Nephron progenitor cell (in vitro differentiated cells): ENCODE measurements around the gene SPC24.
A peak's percentile ranks its signal among the peaks of the same experiment; 100 is the strongest.
"Not testable (repeated sequence)": the region's sequence is repeated elsewhere in the genome, so short reads cannot be mapped to it uniquely, and the experiment has no call there.

Source experiments
- DNase-seq: peaks from one replicate; pipeline ENCODE4 v3.0.0; 2021
- H3K27ac Mint-ChIP-seq: 2 replicates; pipeline ENCODE4 v1.8.0; 2021; ENCODE audit warnings: mild to moderate bottlenecking, moderate library complexity, mixed read lengths
- H3K27me3 Mint-ChIP-seq: 2 replicates; pipeline ENCODE4 v1.8.0; 2021; ENCODE audit warnings: mild to moderate bottlenecking, low read depth, mixed read lengths; ENCODE audit not compliant: poor library complexity
- H3K36me3 Mint-ChIP-seq: 2 replicates; pipeline ENCODE4 v1.8.0; 2021; ENCODE audit warnings: low read depth, mixed read lengths
- H3K4me1 Mint-ChIP-seq: 2 replicates; pipeline ENCODE4 v1.8.0; 2021; ENCODE audit warnings: mixed read lengths
- H3K4me3 Mint-ChIP-seq: 2 replicates; pipeline ENCODE4 v1.8.0; 2021; ENCODE audit warnings: mild to moderate bottlenecking, moderate library complexity, mixed read lengths
- H3K9me3 Mint-ChIP-seq: 2 replicates; pipeline ENCODE4 v1.8.0; 2021; ENCODE audit warnings: mild to moderate bottlenecking, moderate library complexity, mixed read lengths
- TF ChIP-seq, protein P1 (sequence below): fragments of 200-600 bp; sonication (generic); IDR thresholded peaks from 2 replicates; pipeline ENCODE4 v1.5.0; 2021; ENCODE audit warnings: antibody characterized with exemption

The SPC24 gene

DNA sequence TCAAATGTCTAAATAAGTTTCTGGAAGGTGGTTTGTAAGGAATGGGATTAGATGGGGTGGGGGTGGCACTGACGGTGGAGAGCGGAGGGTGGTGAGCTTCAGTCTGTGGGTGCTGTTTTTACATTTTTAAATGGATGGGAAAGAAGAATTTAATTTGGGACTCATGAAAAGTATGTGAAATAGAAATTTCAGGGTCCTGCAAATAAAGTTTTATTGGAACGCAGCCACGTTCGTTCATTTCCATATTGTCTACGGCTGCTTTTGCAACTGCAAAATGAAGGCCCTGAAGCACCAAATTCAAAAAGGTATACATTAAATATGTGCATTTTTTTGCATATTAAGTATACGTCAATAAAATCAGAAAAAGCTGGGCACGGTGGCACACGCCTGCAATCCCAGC is 31.9 kb upstream of the SPC24 start:
- TF ChIP-seq, protein P1, sequence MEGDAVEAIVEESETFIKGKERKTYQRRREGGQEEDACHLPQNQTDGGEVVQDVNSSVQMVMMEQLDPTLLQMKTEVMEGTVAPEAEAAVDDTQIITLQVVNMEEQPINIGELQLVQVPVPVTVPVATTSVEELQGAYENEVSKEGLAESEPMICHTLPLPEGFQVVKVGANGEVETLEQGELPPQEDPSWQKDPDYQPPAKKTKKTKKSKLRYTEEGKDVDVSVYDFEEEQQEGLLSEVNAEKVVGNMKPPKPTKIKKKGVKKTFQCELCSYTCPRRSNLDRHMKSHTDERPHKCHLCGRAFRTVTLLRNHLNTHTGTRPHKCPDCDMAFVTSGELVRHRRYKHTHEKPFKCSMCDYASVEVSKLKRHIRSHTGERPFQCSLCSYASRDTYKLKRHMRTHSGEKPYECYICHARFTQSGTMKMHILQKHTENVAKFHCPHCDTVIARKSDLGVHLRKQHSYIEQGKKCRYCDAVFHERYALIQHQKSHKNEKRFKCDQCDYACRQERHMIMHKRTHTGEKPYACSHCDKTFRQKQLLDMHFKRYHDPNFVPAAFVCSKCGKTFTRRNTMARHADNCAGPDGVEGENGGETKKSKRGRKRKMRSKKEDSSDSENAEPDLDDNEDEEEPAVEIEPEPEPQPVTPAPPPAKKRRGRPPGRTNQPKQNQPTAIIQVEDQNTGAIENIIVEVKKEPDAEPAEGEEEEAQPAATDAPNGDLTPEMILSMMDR: no peak
- H3K36me3 Mint-ChIP-seq: peaks cover 50% of the 10 kb centered on the region
- H3K9me3 Mint-ChIP-seq: peaks cover 6% of the 10 kb centered on the region
- no peak overlapping the region for H3K4me3 Mint-ChIP-seq
- no peaks in the 10 kb centered on the region for H3K27me3 Mint-ChIP-seq
- peak overlapping the region; percentile 10 for H3K27ac Mint-ChIP-seq
- H3K4me1 Mint-ChIP-seq: peaks cover 12% of the 10 kb centered on the region
- DNase-seq: no peak

DNA sequence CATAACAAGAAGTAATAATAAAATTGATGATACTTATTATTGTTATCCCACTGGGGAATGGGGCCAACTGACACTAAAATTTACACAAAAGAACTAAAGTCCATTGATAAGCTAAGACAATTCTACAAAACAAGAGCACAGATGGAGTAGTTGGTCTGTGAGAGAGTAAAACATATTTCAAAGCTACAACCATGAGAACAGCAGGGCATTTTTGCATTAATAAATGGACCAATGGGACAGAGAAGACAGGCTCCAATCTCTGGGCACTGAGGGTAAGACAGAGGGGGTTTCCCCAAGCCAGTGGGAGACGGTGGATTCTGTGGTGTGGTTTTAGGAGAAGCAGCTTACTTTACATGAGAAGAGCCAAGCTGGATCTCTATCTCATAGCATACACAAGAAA is 27.4 kb upstream of the SPC24 start:
- Mint-ChIP-seq H3K9me3 (peaks cover 6% of the 10 kb centered on the region), H3K4me1 (peaks cover 21% of the 10 kb centered on the region), H3K36me3 (peaks cover 46% of the 10 kb centered on the region), H3K27me3 (no peaks in the 10 kb centered on the region), H3K4me3 (no peak overlapping the region), H3K27ac (no peak overlapping the region)
- TF ChIP-seq, protein P1: no peak
- DNase-seq: no peak

DNA sequence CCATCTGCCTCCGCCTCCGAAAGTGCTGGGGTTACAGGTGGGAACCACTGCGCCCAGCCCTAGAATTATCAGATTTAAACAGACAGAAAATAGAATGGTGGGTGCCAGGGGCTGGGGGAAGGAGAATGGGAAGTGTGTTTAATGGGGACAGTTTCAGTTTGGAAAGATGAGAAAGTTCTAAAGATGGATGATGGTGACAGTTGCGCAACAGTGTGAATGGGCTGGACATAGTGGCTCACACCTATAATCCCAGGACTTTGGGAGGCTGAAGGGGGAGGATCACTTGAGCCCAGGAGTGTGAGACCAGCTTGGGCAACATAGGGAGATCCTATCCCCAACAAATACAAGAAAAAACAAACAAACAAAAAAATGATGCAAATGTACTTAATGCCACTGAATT is 25.9 kb upstream of the SPC24 start:
- H3K36me3 Mint-ChIP-seq: peaks cover 41% of the 10 kb centered on the region
- DNase-seq: no peak
- no peak overlapping the region for H3K4me3 Mint-ChIP-seq
- peaks cover 22% of the 10 kb centered on the region for H3K4me1 Mint-ChIP-seq
- H3K9me3 Mint-ChIP-seq: peaks cover 6% of the 10 kb centered on the region
- TF ChIP-seq, protein P1: no peak
- no peak overlapping the region for H3K27ac Mint-ChIP-seq
- H3K27me3 Mint-ChIP-seq: no peaks in the 10 kb centered on the region

DNA sequence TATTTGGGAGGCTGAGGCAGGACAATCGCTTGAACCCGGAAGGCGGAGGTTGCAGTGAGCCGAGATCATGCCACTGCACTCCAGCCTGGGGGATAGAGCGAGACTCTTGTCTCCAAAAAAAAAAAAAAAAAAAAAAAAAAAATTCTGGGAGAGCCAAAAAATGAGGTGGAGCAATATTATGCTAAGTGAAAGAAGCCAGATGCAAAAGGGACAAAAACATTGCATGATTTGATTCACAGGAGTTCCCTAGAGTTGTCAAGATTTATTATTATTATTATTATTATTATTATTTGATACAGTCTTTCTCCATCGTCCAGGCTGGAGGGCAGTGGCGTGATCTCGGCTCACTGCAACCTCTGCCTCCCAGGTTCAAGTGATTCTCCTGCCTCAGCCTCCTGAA is 25.4 kb upstream of the SPC24 start:
- not testable (repeated sequence) for H3K9me3 Mint-ChIP-seq, DNase-seq, H3K27ac Mint-ChIP-seq, H3K27me3 Mint-ChIP-seq, H3K4me3 Mint-ChIP-seq
- peaks cover 17% of the 10 kb centered on the region for H3K4me1 Mint-ChIP-seq
- H3K36me3 Mint-ChIP-seq: peaks cover 41% of the 10 kb centered on the region

DNA sequence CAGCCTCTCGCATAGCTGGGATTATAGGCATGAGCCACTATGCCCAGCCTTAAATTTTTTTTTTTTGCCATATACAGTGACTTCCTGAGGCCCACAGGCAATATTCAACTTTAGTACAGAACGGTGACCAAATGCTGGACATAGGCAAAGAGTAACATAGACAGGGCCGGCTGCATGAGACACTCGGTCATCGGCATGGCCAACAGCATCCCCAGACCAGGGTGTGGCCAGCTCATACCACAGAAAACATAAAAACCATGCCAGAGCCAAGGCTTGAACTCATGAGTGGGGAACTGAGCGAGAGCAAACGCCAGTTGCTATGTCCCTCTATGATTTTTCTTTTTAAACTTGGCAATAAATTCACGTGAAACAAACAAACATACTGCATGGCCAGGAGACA is 24.8 kb upstream of the SPC24 start:
- DNase-seq: no peak
- no peak overlapping the region for H3K4me3 Mint-ChIP-seq
- peaks cover 6% of the 10 kb centered on the region for H3K9me3 Mint-ChIP-seq
- H3K27me3 Mint-ChIP-seq: no peaks in the 10 kb centered on the region
- TF ChIP-seq, protein P1: no peak
- H3K4me1 Mint-ChIP-seq: peaks cover 13% of the 10 kb centered on the region
- peak overlapping the region; percentile 68 for H3K27ac Mint-ChIP-seq
- H3K36me3 Mint-ChIP-seq: peaks cover 39% of the 10 kb centered on the region

DNA sequence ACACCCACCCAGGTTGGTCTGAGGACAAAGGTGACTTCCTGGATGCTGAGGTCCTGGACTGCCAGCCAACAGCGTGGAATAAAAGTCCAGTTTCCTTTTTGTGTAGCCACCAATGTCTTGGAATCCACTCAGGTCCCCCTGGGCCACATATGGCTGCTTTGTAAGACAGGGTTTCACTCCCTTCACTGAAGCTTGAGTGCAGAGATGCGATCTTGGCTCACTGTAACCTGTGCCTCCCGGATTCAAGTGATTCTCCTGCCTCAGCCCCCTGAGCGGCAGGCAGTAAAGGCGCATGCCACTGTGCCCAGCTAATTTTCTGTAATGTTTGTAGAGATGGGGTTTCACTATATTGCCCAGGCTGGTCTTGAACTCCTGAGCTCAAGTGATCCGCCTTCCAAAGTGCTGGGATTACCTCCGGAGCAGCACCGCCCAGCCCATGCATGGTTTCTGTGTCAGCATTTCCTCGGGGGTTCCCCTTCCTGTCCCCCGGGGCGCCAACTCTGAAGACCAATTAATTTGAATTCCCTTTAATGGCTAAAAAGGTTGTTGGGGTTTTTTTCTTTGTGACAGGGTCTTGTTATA is 24.2 kb upstream of the SPC24 start:
- no peak overlapping the region for H3K4me3 Mint-ChIP-seq
- H3K36me3 Mint-ChIP-seq: peaks cover 39% of the 10 kb centered on the region
- H3K9me3 Mint-ChIP-seq: peaks cover 6% of the 10 kb centered on the region
- no peak for DNase-seq
- TF ChIP-seq, protein P1: no peak
- no peaks in the 10 kb centered on the region for H3K27me3 Mint-ChIP-seq
- peaks cover 13% of the 10 kb centered on the region for H3K4me1 Mint-ChIP-seq
- no peak overlapping the region for H3K27ac Mint-ChIP-seq

DNA sequence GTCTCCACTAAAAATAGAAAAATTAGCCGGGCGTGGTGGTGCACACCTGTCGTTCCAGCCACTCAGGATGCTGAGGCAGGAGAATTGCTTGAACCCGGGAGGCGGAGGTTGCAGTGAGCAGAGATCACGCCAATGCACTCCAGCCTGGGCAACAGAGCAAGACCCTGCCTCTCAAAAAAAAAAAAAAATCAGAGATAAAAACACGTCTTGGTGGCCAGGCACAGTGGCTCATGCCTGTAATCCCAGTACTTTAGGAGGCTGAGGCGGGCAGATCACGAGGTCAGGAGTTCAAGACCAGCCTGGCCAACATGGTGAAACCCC is 23.5 kb upstream of the SPC24 start:
- not testable (repeated sequence) for H3K4me3 Mint-ChIP-seq, H3K27ac Mint-ChIP-seq, H3K9me3 Mint-ChIP-seq, H3K27me3 Mint-ChIP-seq, DNase-seq
- H3K4me1 Mint-ChIP-seq: peaks cover 13% of the 10 kb centered on the region
- peaks cover 36% of the 10 kb centered on the region for H3K36me3 Mint-ChIP-seq
